H7 (cell line): ENCODE data around the gene FAM217B. TPM values are rescaled to one million over a fixed set of nuclear protein-coding genes. Genes with fewer than 3 reads are reported as not detected.

Experiments used
- total RNA-seq: library from RNA; depleted of rRNA; stranded (reverse); fragments of >200 nt; shearing (Covaris generic); gene quantifications from 2 replicates; pipeline ENCODE4 v1.2.3, GENCODE V29; 2014; rRNA removed

The FAM217B gene
- total RNA-seq, 1 experiment from 2014 or later: 5.3 TPM

Other genes starting within 250 kb of the FAM217B start
- 0.04 TPM in 1 of 2 replicates, not detected in the other for gene SYCP2, start 6.8 kb upstream of the FAM217B start, total RNA-seq
- gene PPP1R3D, start 84 bp upstream of the FAM217B start, total RNA-seq: 3.4 and 3.9 TPM in 2 replicates
- 1.0 and 3.1 TPM in 2 replicates for gene CDH26, start 18.0 kb downstream of the FAM217B start, total RNA-seq